HFF-Myc (cell line): ENCODE measurements around the gene MRPS18A.

ENCODE experiments used
- DNase-seq: peaks from one replicate; pipeline ENCODE4 v3.0.0-alpha.2; 2011; ENCODE audit warnings: low read depth; ENCODE audit errors: extremely low read depth
- H3K4me3 ChIP-seq: replicated peaks from 2 replicates; pipeline ENCODE4 v1.5.1; 2011; ENCODE audit warnings: low read depth, mild to moderate bottlenecking, control low read depth, low read length
- CTCF ChIP-seq: IDR thresholded peaks from 2 replicates; pipeline ENCODE4 v1.5.1; 2012; ENCODE audit warnings: mild to moderate bottlenecking, low read depth, low read length, control low read depth; ENCODE audit errors: missing control alignments

MRPS18A gene

DNA sequence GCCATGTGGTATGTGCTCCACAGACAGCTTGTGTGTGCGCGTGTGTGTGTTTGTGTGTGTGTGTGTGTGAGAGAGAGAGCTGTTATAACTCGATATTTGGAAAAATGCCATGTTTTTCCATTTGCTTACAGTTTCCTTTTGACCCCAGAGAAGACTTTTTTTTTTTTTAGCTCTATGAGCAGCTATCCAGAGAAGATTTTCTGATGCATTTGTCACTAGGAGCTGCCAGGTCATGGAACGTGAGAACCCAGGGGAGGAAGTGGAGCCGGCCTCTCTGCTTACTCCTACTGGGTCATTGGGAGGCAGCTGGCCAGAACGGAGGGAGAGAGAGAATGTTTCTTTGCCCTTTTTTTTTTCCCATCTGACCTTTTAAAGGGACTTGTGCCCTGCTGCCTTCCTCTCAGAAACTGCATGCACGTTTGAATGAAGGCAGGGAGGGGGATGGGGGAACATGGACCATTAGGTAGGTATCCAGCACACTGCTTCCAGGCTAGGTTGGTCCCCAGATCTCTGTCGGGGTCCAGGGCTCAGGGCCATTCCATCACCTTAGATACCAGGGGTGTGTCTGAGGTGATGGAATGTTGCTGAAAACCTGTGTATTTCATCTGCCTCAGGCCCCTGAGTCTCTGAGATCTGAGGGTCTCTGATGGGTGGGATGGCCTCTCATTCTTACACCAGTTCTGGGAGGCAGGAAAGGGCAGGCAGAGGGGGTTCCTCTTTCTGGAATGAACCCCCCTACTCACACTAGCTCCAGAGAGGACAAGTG, 11.2 kb upstream of the MRPS18A start:
- TF ChIP-seq CTCF: no peak
- DNase-seq: no peak
- H3K4me3 ChIP-seq: no peak overlapping the region

DNA sequence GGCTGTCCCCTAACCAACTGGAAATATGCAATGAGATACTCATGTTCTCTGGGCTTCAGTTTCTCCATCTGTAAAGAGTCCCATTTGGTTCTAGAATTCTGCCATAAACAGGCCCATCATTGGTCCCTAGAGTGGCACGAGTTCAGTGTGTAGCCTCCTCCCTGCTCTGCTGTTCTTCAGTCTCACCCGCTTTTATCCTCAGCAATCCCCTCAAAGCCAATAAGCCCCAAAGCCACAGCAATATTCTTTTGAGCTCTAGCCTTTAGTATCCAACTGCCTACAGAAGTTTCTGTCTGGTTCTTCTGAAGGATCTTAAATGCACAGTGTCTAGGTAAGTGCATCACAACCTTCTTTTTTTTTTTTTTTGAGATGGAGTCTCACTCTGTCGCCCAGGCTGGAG, 9.8 kb upstream of the MRPS18A start:
- TF ChIP-seq CTCF: no peak
- no peak overlapping the region for H3K4me3 ChIP-seq
- no peak for DNase-seq

GRCh38 chr6:43695967-43696291, 8.3 kb upstream of the MRPS18A start:
- no peak for DNase-seq
- TF ChIP-seq CTCF: no peak
- no peak overlapping the region for H3K4me3 ChIP-seq

GRCh38 chr6:43695215-43695966, 7.8 kb upstream of the MRPS18A start:
- no peak overlapping the region for H3K4me3 ChIP-seq
- no peak for TF ChIP-seq CTCF
- no peak for DNase-seq

- no peak for DNase-seq
- H3K4me3 ChIP-seq: no peak overlapping the region
- TF ChIP-seq CTCF: no peak
Measured at GRCh38 chr6:43689421-43689820, 1.8 kb upstream of the MRPS18A start.

GRCh38 chr6:43687079-43687436, 533 bp downstream of the MRPS18A start:
- no peak for DNase-seq
- peak overlapping the region; percentile 99 for H3K4me3 ChIP-seq
- TF ChIP-seq CTCF: no peak
